Upper lobe of left lung (tissue), 4 donors: ENCODE data around the gene COPS6.

ENCODE experiments used
- CTCF ChIP-seq, 6 experiments: fragments of 450-650 bp in 4 of 6; fragments of 200-600 bp in 2 of 6; sonication (generic) in 2 of 6; IDR thresholded peaks; one replicate each; pipeline ENCODE4 v1.5.1; 2016 to 2019; ENCODE audit warnings: antibody characterized with exemption in 6 of 6
- POLR2A ChIP-seq, 4 donors: fragments of 450-650 bp; IDR thresholded peaks; one replicate each; pipeline ENCODE4 v1.5.1; 2016 to 2017; ENCODE audit warnings: antibody characterized with exemption in 4 of 4, mild to moderate bottlenecking in 2 of 4
- POLR2AphosphoS5 ChIP-seq, 2 donors: sonication (generic); formaldehyde crosslinking; IDR thresholded peaks; one replicate each; pipeline ENCODE4 v1.5.1; 2017; ENCODE audit warnings: antibody characterized with exemption in 2 of 2

- TF ChIP-seq POLR2AphosphoS5 (IDR thresholded peaks at IDR 0.05) (no peak), POLR2A (IDR thresholded peaks at IDR 0.05) (no peak), CTCF (IDR thresholded peaks at IDR 0.05) (no peak)
These were observed 39.8 kb downstream of the COPS6 start for GRCh38 chr7:100128637-100128963.
